OCI-LY3 (cell line): ENCODE data around the gene CTNND2.

Source experiments
- H2AFZ ChIP-seq: fragments of 200-600, 300-600 bp; shearing (Covaris generic); 2 replicates; pipeline ENCODE4 v1.6.0; 2014; ENCODE audit warnings: antibody characterized with exemption, low read depth, low read length
- H3K27ac ChIP-seq: fragments of 200-600, 300-600 bp; sonication (generic); 2 replicates; pipeline ENCODE4 v1.5.1; 2014; ENCODE audit warnings: mild to moderate bottlenecking, low read length, moderate library complexity, mixed read lengths
- H3K27me3 ChIP-seq: fragments of 200-600, 300-600 bp; sonication (generic); 2 replicates; pipeline ENCODE4 v1.6.1; 2014; ENCODE audit warnings: low read depth, low read length, mixed read lengths
- H3K36me3 ChIP-seq: fragments of 200-600, 300-600 bp; sonication (generic); replicated peaks from 2 replicates; pipeline ENCODE3; 2014; ENCODE audit warnings: low read depth, low read length, mixed read lengths
- H3K4me1 ChIP-seq: fragments of 300-600, 200-600 bp; sonication (generic); 2 replicates; pipeline ENCODE4 v1.6.1; 2014; ENCODE audit warnings: low read length, mixed read lengths
- H3K4me2 ChIP-seq: fragments of 200-600, 300-600 bp; sonication (generic); 2 replicates; pipeline ENCODE4 v1.6.1; 2014; ENCODE audit warnings: low read length, mixed read lengths
- H3K4me3 ChIP-seq: fragments of 300-600, 200-600 bp; sonication (generic); 2 replicates; pipeline ENCODE4 v1.5.1; 2014; ENCODE audit warnings: antibody characterized with exemption, mild to moderate bottlenecking, low read length, moderate library complexity
- H3K79me2 ChIP-seq: fragments of 300-600, 200-600 bp; shearing (Covaris generic); 2 replicates; pipeline ENCODE4 v1.6.1; 2014; ENCODE audit warnings: mild to moderate bottlenecking, low read length, mixed read lengths
- H3K9ac ChIP-seq: fragments of 300-600, 200-600 bp; shearing (Covaris generic); 2 replicates; pipeline ENCODE4 v1.6.0; 2014; ENCODE audit warnings: mild to moderate bottlenecking, low read length, moderate library complexity
- H3K9me3 ChIP-seq: fragments of 200-600, 300-600 bp; shearing (Covaris generic); 2 replicates; pipeline ENCODE4 v1.6.1; 2014; ENCODE audit warnings: low read length, mixed read lengths; ENCODE audit not compliant: insufficient read depth
- H4K20me1 ChIP-seq: fragments of 200-600, 300-600 bp; sonication (generic); 2 replicates; pipeline ENCODE4 v1.6.1; 2016; ENCODE audit warnings: low read length, mixed read lengths; ENCODE audit not compliant: insufficient read depth
- CTCF ChIP-seq: fragments of 200-600, 300-600 bp; sonication (generic); IDR thresholded peaks from 2 replicates; pipeline ENCODE4 v1.5.1; 2014; ENCODE audit warnings: antibody characterized with exemption, low read length, low read depth
- EZH2phosphoT487 ChIP-seq: fragments of 200-600 bp; shearing (Covaris generic); IDR thresholded peaks from 2 replicates; pipeline ENCODE4 v1.6.1; 2018; ENCODE audit warnings: antibody characterized with exemption, mixed run types, low read depth

The CTNND2 gene

GRCh38 chr5:11547730-11548129, 356.5 kb downstream of the CTNND2 start:
- H3K9ac ChIP-seq, result no peak overlapping the region
- H3K36me3 ChIP-seq, result no peaks in the 10 kb centered on the region
- H3K27me3 ChIP-seq, result no peaks in the 10 kb centered on the region
- H4K20me1 ChIP-seq, result no peaks in the 10 kb centered on the region
- H3K79me2 ChIP-seq, result no peaks in the 10 kb centered on the region
- H3K27ac ChIP-seq, result no peak overlapping the region
- no peak overlapping the region for H3K4me2 ChIP-seq
- no peak overlapping the region for H3K4me3 ChIP-seq
- no peak for TF ChIP-seq CTCF
- no peak for TF ChIP-seq EZH2phosphoT487
- no peaks in the 10 kb centered on the region for H3K4me1 ChIP-seq
- H2AFZ ChIP-seq, result no peak overlapping the region
- no peaks in the 10 kb centered on the region for H3K9me3 ChIP-seq

GRCh38 chr5:11547140-11547539, 357.1 kb downstream of the CTNND2 start:
- Histone ChIP-seq H4K20me1 (no peaks in the 10 kb centered on the region), H3K27me3 (no peaks in the 10 kb centered on the region), H3K4me2 (no peak overlapping the region), H2AFZ (no peak overlapping the region), H3K4me3 (no peak overlapping the region), H3K79me2 (no peaks in the 10 kb centered on the region), H3K4me1 (no peaks in the 10 kb centered on the region), H3K9ac (no peak overlapping the region), H3K27ac (no peak overlapping the region), H3K36me3 (no peaks in the 10 kb centered on the region), H3K9me3 (no peaks in the 10 kb centered on the region)
- TF ChIP-seq EZH2phosphoT487, result no peak
- no peak for TF ChIP-seq CTCF

- Histone ChIP-seq H3K4me2 (no peak overlapping the region), H3K4me3 (no peak overlapping the region), H3K27ac (no peak overlapping the region), H3K36me3 (no peaks in the 10 kb centered on the region), H3K9ac (no peak overlapping the region), H2AFZ (no peak overlapping the region), H3K9me3 (no peaks in the 10 kb centered on the region), H3K27me3 (no peaks in the 10 kb centered on the region), H3K79me2 (no peaks in the 10 kb centered on the region), H3K4me1 (no peaks in the 10 kb centered on the region), H4K20me1 (no peaks in the 10 kb centered on the region)
- TF ChIP-seq CTCF, result no peak
- no peak for TF ChIP-seq EZH2phosphoT487
These were observed 364.1 kb downstream of the CTNND2 start for GRCh38 chr5:11540112-11540511.

- H3K9ac ChIP-seq, result no peak overlapping the region
- TF ChIP-seq EZH2phosphoT487, result no peak
- TF ChIP-seq CTCF, result no peak
- H2AFZ ChIP-seq, result no peak overlapping the region
- no peak overlapping the region for H3K4me3 ChIP-seq
- no peaks in the 10 kb centered on the region for H4K20me1 ChIP-seq
- no peaks in the 10 kb centered on the region for H3K36me3 ChIP-seq
- no peak overlapping the region for H3K4me2 ChIP-seq
- no peaks in the 10 kb centered on the region for H3K9me3 ChIP-seq
- no peak overlapping the region for H3K27ac ChIP-seq
- H3K27me3 ChIP-seq, result no peaks in the 10 kb centered on the region
- no peaks in the 10 kb centered on the region for H3K4me1 ChIP-seq
- no peaks in the 10 kb centered on the region for H3K79me2 ChIP-seq
These were observed 372.3 kb downstream of the CTNND2 start for GRCh38 chr5:11531811-11532555.
